ENCODE data around the gene ADRM1.
A peak's percentile ranks its signal among the peaks of the same experiment; 100 is the strongest.

The ADRM1 gene

DNA sequence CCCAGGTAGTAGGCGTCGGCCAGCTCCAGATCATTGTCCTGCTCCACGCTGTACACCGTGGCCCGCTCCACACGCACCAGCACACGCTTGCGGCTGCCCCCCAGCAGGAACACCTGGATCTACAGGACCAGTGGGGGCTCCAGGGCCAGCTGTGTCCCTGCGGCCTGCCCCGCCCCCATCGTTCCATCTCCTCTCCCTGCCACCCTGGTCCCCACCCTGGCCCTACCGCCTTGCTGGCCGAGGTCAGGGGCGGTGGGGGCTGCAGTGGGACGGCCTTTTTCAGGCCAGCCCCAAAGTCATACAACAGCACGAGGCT, 9.8 kb downstream of the ADRM1 start:
- no peak for DNase-seq

DNA sequence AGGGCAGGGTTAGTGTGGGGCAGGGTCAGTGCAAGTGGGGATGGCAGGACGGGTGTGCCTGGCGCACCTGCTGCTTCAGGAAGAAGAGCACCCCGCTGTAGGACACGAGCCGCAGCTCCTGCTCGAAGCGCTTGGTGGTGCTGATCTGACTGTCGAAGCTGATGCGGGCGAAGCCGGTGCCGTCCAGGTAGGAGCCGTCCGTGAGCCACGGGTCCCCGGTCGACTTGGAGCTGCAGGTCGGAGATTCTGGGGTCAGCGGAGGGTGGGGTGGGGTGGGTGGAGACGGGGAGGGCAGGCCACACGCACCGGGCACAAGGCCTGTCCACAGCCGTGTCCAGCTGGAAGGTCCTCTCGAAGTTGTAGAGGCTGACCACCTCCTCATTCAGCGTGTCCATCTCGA, 10.2 kb downstream of the ADRM1 start:
- no peak for DNase-seq

DNA sequence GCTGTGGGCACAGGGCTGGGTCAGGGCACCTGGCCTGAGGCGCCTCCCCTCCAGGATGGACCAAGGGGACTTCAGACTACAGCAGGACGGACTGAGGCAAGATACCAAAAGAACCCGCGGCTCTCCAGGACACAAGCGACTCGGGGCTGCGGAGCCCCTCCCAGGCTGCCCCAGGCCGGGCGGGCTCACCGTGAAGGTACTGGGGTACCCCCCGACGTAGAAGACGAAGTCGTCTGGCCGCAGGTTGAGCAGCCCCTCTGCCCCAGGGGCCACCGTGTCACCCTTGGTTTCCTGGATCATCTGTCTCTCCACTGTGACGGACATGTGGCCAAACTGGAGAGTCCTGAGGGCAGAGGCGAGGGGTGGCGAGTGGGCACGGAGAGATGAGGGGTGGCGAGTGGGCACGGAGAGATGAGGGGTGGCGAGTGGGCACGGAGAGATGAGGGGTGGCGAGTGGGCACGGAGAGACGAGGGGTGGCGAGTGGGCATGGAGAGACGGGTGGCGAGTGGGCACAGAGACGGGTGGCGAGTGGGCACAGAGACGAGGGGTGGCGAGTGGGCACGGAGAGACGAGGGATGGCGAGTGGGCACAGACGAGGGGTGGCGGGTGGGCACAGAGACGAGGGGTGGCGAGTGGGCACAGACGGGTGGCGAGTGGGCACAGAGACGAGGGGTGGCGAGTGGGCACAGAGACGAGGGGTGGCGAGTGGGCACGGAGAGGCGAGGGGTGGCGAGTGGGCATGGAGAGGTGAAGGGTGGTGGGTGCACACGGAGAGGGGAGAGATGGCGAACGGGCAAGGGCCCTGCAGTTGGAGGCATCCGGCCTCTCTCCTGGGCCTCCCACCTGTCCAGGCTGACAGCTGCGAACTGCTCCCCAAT, 10.9 kb downstream of the ADRM1 start:
- no peak for DNase-seq

DNA sequence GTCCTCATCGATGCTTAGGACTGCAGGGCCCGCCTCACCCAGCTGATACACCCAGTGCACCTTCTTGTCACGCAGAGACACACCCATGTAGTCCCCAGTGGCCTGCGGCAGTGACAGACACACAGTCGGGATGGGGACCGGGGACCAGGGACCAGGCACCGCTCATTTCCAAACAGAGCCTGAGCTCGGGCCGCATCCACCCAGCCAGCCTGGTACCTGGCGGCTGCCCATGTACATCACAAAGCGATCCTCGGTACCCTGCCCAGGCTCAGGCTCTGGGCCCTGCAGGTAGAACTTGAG, 11.5 kb downstream of the ADRM1 start:
- DNase-seq, result no peak

DNA sequence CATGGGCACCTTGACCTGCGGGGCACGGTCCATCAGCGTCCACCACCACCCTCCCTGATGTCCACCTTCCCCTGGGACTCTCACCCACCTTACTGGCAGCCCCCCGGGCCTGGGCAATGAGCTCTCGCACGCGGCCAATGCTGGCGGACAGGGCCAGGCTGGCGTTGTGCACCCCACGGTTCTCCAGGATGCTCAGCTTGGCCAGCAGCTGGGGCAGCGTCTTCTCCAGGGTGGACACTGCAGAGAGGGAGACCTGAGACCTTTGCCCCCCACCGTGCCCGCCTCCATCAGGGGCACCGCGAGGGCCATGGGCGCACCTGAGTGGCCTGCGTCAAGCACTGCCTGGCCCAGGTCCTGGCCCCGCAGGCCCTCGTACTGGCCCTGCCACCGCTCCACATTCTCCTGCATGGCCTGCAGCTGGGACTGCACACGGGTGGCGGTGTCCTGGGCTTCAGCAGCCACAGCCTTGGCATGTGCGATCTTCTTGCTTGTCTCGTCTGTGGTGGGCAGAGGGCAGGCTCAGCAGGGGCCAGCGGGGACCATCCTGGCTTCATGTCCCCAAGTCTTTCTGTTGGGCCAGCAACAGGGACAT, 12.0 kb downstream of the ADRM1 start:
- no peak for DNase-seq

DNA sequence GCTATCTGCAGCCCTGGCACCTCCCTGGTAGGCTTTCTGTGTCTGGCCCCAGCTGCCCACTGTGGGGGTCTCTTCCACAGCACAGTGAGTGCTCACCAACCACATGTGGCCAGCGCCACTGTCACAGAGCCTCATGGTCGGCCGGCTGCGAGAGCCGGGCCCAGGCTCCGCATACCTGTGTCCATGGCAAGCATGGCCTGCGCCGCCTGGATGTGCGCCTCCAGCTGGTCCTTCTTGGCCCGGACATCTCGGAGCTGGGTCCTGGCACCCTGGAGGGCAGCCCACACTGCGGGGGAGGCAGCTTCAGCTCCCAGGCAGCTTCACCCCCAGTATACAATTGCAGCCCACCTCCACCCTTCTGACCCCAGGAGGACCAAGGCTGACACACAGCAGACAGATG, 13.0 kb downstream of the ADRM1 start:
- DNase-seq, result no peak

DNA sequence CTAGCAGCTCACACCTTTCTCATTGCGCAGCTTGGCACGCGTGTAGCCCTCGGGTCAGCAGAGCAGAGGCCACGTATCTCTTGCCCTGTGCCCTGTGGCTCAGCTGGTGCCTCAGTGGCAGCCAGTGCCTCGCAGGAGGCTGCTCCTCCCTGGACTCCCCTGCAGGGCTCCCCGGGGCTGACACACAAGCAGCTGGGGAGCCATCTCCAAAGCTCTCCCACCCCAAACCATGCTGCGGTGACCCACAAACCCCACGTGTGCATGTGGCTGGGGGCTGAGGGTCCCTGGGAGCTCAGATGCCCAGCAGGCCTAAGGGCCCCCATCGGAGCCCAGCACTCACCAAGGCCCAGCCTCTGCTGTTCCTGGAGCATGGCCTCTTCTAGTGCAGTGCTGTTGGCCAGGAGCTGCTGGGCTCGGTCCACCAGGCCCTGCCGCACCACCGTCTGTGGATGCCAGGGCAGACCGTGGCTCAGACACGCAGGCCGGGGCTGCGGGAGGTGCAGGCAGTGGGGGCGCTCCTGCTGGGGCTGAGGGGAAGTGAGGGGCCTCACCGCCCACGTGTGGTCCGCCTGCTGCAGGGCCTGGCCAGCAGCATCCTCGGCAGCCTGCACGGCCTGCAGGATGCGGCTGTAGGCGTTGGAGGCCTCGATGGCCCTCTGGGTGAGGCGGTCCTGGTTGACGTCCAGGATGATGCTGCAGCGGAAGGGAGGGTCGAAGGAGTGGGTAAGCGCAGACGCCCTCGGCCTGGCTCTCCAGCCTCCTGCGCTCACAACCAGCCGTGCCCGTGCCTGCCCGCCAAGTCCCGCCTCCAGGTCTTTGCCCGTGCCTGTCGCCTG, 13.8 kb downstream of the ADRM1 start:
- peak; percentile 18 to 41 for DNase-seq

DNA sequence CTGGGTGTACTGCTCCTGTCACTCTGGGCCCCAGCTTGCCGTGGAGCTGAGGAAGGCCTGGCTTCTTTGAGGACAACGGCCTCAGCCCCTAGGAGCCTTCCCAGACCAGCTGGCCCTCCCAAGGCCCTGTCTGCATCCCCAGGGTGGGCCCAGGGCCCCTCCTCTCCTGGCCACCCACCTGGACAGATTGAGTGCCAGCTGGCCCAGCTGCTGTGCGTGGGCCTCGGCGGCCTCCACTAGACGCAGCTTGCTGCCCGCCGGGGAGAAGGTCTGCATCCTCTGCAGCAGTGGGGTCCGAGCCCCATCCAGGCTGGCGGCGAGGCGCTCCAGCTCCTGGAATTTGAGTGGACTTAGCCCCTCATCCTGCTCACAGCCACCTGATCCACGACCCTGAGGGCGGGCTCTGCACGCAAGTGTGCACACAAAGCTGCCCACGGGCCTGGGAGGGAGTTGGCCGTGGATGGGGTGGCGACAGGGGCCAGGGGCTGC, 14.4 kb downstream of the ADRM1 start:
- DNase-seq, result no peak

DNA sequence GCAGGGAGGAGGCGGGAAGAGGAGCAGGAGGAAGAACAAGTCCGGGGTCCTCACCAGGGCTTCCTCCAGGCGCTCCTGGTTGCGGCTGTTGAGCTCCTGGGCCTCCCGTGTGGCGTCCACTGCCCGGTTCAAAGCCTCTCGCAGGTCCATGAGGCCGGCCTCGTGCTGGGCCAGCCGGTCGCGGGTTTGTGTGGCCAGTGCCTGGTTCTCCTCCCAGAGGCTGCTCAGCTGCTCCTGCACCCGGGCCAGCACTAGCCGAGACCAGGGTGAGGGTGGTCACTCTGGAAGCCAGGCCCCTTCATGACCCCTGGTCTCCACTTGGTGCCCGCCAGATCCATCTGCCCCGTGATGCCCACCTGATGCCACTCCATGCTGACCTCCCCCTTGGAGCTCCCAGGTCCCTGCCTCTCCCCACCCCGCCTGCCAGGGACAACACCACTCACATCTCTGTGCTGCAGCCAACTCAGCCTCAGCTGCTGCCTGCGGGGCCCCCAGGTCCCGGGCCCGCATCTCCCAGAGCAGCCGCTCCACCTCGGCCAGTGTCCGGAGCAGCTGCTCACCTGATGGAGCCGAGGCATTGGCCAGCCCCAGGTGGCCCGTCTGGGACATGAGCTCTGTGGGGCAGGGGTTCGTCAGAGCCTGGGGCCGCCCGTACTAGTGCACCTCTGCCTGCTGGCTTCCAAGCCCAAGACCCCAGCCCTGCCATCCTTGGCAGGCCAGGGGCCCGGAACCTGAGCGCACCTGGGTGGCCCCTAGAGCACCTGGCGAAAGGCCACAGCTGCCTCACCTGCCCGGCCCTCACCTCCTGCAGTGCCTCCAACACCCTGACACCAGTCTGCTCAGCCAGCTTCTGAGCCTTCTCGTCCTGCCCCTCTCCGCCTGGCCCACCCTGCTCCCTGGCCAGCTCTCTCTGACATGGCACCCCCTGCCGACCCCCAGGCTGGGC, 15.9 kb downstream of the ADRM1 start:
- DNase-seq, result no peak

DNA sequence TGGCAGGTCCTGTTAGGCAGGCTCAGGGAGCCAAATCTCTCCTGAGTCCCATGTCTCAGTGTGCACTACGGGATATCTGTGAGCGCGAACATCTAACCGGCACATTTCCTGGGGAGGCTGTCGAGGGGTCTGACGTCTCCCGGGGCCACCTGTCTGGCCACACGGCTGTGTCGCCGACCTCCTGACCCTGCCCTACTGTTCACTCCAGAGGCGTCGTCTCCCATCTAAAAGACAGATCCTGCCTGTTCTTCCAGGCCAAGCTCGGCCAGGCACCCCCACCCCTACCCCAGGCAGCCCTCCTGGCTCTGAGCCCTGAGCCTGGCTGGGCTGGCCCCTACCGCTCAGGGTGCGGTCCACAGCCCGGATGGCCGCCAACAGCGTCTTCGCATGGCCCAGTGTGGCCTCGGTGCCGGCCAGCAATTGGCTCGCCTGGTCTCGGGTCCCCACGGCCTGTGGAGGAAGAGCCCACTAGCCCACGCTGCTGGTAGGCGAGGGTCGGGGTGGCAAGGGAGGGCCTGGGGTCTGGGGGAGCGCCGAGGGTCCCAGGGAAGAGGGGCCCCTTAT, 16.6 kb downstream of the ADRM1 start:
- DNase-seq, result no peak

DNA sequence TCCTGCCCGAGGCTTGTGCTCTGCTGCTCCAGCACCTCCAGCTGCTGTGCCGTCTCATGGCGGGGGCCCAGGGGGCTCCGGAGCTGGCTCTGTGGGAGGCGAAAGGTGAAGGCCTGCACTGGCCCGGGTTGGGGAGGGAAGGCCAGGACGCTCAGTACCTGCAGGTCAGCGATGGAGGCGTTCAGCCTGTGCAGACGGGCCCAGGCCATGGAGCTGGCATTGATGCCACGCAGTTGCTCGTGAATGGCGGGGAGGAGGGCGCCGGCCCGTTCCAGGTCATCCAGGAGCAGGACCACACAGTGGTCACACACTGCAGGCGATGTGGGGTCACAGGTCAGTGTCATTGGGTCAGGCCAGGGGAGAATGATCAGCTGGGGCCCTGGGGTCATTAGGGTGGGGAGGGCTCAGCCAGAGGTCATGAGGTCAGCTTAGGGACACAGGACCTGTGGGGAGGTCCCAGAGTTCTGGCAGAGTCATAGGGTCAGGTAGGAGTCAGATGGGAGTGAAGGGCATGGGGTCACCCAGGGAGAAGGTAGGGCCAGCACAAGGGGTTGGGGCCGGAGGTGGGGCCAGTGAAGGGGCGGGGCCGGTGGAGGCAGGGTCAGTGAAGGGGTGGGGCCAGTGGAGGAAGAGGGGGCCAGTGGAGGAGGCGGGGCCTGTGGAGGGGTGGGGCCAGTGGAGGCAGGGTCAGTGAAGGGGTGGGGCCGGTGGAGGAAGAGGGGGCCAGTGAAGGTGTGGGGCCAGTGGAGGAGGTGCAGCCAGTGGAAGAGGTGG, 18.0 kb downstream of the ADRM1 start:
- no peak for DNase-seq

DNA sequence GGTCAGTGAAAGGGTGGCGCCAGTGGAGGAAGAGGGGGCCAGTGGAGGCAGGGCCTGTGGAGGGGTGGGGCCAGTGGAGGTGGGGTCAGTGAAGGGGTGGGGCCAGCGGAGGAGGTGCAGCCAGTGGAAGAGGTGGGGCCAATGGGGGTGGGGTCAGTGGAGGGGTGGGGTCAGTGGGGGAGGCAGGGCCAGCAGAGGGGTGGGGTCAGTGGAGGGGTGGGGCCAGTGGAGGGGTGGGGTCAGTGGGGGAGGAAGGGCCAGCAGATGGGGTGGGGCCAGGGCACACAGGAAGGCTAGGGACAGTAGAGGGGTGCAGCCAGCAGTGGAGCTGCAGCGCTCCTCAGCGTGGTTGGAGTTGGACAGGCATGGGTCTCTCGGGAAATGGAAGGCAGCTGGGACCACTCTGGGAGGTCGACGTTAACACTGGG, 18.7 kb downstream of the ADRM1 start:
- no peak for DNase-seq

DNA sequence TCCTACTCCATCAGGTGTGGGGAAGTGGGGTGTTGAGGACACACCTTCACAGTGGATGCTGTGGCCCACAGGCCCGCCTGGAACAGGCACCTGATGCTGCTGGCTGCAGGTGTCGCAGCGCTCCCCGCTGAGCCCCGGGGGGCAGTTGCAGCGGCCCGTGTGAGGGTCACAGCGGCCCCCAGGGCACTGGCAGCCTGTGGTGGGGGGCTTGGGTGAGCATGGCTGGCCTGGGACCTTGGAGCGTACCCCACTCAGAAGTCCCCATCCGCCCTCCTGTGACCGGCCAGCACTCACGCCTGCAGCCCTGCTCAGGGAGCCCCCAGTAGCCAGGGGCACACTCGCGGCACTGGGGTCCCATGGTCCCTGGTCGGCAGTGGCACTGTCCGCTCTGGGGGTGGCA, 19.2 kb downstream of the ADRM1 start:
- DNase-seq, result no peak

DNA sequence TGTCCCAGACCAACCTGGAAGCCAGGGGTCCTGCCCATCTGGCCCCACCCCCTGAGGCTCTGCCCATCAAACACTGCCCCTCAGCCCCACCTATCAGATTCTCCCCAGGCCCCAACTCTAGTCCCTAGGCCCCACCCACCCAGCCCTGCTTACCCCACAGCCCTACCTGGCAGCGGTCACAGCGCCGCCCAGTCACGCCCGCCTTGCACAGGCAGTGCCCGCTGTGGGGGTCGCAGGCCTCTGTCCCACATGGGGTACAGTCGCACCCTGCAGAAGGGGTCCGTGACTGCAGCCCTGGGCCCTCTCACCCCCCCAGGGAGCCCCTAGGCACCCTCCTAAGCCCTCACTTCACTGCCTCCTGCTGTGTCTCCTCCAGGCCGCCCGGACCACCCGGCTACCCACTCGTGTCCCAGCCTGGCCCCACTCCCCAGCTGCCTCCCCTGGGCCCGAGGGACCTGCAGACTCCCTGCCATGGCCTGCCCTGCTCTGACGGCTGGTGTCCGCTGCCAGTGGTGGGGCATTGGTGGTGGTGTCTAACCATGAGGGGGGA, 19.8 kb downstream of the ADRM1 start:
- DNase-seq, result no peak

DNA sequence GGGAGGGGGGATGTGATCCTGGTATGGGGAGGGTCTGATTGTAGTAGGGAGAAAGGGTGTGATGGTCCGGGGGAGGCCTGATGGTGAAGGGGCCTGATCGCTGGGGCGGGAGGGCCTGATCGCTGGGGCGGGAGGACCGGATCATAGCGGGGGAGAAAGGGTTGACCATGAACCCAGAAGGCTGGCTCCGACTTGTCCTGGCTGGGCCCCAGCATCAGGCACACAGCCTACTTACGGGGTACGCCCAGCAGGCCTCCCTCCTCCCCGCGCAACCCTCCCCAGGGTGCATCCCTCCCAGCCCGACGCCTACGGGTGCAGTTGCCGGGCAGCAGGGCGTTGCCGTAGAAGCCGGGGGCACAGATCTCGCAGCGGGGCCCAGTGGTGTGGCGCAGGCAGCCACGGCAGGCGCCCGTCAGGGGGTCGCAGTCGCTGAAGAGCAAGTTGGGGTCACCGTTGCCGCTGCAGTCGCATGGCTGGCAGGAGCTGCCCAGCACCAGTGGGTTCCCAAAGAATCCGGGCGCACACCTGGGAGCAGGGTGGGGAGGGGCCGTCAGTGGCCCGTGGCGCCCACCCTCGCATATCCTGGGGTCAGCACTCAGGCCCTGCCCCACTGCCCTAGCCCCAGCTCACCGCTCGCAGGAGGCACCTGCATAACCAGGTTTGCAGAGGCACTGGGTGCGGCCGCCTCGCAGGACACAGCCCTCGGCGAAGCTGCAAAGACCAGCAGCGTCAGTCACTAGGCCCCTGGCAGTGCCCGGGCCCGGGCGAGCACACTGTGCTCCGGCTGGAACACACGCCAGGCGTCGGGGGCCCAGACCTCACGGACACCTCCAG, 20.6 kb downstream of the ADRM1 start:
- no peak for DNase-seq

DNA sequence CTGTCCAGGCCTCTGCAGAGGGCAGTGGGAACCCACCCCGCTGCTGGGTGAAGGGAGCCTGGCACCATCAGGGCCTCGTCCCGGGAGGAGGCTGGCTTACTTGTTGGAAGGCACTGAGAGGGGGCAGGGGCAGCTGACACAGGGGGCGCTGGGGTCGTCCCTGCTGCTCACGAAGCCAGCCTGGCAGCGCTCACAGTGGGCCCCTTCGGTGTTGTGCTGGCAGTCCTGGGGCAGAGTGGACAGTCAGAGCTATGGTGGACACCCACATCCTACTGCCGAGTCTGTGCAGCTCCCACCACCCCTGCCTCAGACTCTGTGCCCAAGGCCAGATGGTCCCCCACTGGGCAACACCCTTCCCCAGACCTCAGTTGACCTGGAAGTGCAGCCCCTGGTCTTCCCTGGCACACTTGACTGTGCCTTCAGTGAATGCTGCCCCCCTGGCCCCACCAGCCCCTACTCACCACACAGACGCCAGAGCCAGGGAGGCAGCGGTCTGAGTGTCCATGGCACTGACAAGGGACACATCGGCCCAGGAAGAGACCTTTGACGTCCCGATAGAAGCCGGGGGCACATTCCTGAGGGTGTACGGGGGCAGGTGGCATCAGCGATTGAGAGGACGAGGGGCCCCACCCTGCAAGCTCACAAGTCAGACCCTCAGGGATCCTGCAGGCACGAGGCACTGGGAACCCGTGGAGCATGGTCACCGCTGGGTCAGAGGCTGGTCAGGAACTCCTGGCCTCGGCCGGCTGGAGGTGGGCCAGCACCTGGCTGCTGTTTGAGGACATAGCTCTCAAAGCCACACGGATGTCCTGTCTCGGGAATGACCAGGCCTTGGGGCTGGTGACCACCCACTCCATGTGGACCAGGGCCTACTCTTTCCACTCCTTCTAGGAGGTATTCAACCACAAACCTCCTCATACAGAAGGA, 21.4 kb downstream of the ADRM1 start:
- DNase-seq, result no peak

DNA sequence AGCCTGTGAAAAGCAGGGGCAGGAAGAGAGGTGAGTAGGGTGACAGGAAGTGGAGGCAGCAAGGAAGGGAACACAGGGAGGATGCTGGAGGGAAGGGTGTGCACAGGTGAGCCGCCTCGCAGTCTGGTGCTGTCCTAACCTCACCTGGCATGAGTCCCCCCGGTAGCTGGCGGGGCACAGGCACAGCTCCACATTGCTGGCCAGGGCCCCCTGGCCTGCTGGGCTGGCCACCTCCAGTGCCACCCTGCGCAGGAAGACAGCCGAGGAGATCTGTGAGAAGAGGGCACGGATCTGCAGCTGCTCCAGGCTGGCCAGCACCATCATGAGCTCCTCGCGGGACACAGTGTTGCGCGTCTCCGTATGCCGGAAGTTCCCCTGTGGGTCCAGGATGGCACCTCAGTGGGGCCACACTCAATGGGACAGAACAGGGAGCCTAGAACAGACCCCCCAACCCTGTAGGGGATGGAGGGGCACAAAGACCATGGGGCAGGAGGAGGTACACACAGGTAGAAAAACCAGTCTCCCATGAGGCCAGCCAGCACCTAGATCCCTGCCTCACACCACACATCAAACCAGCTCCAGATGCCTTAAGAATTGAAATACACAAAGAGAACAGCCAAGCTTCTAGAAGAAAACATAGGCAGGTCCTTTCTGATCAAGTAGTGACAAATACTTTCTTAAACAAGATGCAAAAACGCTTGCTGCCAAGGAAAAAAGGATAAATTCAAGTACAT, 22.5 kb downstream of the ADRM1 start:
- DNase-seq, result no peak

DNA sequence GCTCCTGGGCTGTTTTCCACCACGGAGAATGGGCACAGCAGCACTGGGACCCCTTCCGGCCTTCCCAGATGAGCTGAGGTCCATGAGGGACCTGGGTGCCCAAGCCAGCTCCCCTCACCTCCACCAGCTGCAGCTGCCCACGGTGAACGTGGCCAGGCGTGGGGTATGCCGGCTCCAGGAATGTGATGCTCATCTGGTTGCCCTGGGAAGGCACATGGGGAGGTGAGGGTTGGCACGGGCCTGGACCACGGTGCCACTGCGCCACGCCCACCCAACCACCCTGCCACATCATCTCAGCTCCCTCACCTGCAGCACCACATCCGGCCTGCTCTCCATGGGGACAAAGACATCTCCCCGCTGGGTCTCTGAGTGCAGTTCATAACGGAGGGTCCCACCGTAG, 23.8 kb downstream of the ADRM1 start:
- no peak for DNase-seq
